ENCODE results near the gene GAS7. TPM values are rescaled to one million over a fixed set of nuclear protein-coding genes. Genes with fewer than 3 reads are reported as not detected.

Gene GAS7
- total RNA-seq, 2 donors from 2014 or later, result 69.0 to 70.8 TPM

- no peaks in the 10 kb centered on the region for H3K9me3 ChIP-seq
- H3K27me3 ChIP-seq (replicated peaks; ENCODE audit: insufficient read depth), result no peaks in the 10 kb centered on the region
- H3K36me3 ChIP-seq, result no peaks in the 10 kb centered on the region
- H3K4me3 ChIP-seq, result no peak overlapping the region
- H3K4me1 ChIP-seq (ENCODE audit: control insufficient read depth in 1 of 2, low read depth in 2 of 2), result no peaks in the 10 kb centered on the region
- no peak overlapping the region for H3K27ac ChIP-seq
- ATAC-seq (ENCODE audit: insufficient number of reproducible peaks, low FRiP score, low read depth) (no peak), DNase-seq (ENCODE audit: low spot score) (no peak)
- TF ChIP-seq, protein P1, sequence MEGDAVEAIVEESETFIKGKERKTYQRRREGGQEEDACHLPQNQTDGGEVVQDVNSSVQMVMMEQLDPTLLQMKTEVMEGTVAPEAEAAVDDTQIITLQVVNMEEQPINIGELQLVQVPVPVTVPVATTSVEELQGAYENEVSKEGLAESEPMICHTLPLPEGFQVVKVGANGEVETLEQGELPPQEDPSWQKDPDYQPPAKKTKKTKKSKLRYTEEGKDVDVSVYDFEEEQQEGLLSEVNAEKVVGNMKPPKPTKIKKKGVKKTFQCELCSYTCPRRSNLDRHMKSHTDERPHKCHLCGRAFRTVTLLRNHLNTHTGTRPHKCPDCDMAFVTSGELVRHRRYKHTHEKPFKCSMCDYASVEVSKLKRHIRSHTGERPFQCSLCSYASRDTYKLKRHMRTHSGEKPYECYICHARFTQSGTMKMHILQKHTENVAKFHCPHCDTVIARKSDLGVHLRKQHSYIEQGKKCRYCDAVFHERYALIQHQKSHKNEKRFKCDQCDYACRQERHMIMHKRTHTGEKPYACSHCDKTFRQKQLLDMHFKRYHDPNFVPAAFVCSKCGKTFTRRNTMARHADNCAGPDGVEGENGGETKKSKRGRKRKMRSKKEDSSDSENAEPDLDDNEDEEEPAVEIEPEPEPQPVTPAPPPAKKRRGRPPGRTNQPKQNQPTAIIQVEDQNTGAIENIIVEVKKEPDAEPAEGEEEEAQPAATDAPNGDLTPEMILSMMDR (IDR thresholded peaks at IDR 0.05), result no peak
These were observed 298.9 kb downstream of the GAS7 start for GRCh38 chr17:9899280-9900043.

DNA sequence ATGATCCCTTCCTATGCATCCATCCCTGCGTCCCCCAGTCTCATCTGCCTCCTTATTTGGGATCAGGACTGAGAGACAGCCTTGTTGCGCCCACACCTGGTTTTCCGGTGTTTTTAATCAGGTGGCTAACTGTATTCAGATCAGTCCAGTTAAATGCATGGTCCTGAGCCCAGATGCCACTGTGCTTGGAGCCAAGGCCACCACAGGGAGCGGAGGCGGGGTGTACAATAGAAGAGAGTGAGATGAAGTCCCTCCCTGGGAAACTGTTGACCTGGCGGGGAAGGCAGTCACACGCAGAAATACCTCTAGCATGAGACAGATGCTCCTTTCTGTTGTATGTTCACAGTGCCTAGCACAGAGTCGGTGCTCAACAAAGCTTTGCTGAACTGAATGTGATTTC is 299.6 kb downstream of the GAS7 start:
- no peak overlapping the region for H3K27ac ChIP-seq
- ATAC-seq (ENCODE audit: insufficient number of reproducible peaks, low FRiP score, low read depth), result no peak

GRCh38 chr17:9897372-9897968 is 300.9 kb downstream of the GAS7 start:
- TF ChIP-seq, protein P1 (IDR thresholded peaks at IDR 0.05), result no peak
- H3K9me3 ChIP-seq, result no peaks in the 10 kb centered on the region
- H3K27me3 ChIP-seq (replicated peaks; ENCODE audit: insufficient read depth), result no peaks in the 10 kb centered on the region
- no peaks in the 10 kb centered on the region for H3K4me1 ChIP-seq (ENCODE audit: control insufficient read depth in 1 of 2, low read depth in 2 of 2)
- ATAC-seq (ENCODE audit: insufficient number of reproducible peaks, low FRiP score, low read depth), result no peak
- H3K36me3 ChIP-seq, result no peaks in the 10 kb centered on the region
- H3K4me3 ChIP-seq, result no peak overlapping the region
- H3K27ac ChIP-seq, result no peak overlapping the region
- DNase-seq (ENCODE audit: low spot score), result no peak

More for the DNA sequence above, 299.6 kb downstream of the GAS7 start:
- H3K4me3 ChIP-seq, result no peak overlapping the region
- no peaks in the 10 kb centered on the region for H3K4me1 ChIP-seq (ENCODE audit: control insufficient read depth in 1 of 2, low read depth in 2 of 2)
- TF ChIP-seq, protein P1 (IDR thresholded peaks at IDR 0.05), result no peak
- no peaks in the 10 kb centered on the region for H3K27me3 ChIP-seq (replicated peaks; ENCODE audit: insufficient read depth)
- no peak for DNase-seq (ENCODE audit: low spot score)
- no peaks in the 10 kb centered on the region for H3K9me3 ChIP-seq
- H3K36me3 ChIP-seq, result no peaks in the 10 kb centered on the region

DNA sequence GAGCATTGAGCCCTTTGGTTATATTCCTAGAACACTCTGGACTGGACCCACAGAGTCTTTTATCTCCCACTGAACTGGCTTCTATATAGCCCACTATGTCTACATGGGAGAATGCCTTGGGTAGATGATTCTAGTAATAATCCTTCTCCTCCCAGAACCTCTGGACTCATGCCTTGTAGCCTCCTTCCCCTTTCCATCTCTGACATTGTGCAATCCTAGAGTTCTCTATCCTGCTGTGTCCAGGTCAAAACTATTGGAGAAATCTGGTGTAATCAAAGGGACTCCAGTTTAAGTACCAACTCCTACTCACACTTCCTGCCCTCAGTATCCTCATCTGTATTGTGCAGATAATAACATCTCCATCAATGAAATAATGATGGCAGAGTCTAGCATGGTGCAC is 302.5 kb downstream of the GAS7 start:
- ATAC-seq (ENCODE audit: insufficient number of reproducible peaks, low FRiP score, low read depth), result no peak
- TF ChIP-seq, protein P1 (IDR thresholded peaks at IDR 0.05), result no peak

DNA sequence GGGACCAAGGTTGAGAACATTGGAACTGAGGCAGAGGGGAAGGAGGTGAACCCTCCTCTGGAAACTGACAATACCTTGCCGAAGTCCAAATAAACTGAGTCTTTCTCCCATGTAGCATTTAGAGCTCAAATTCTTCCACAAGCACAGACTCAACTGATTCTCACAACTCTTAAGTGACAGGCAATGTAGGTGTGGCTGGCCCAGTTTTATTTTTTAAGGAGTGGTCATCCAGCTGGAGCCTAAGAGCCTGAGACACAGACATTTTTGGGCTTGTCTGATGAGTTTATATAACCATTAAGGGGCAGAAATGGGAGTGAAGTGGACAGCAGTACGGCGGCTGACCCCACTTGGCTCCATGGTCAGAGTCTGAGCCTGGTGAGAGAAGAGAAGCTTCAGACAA is 304.2 kb downstream of the GAS7 start:
- H3K9me3 ChIP-seq, result no peaks in the 10 kb centered on the region
- H3K27ac ChIP-seq, result no peak overlapping the region
- TF ChIP-seq, protein P1 (IDR thresholded peaks at IDR 0.05), result no peak
- H3K4me3 ChIP-seq, result no peak overlapping the region
- no peaks in the 10 kb centered on the region for H3K4me1 ChIP-seq (ENCODE audit: control insufficient read depth in 1 of 2, low read depth in 2 of 2)
- DNase-seq (ENCODE audit: low spot score), result no peak
- no peaks in the 10 kb centered on the region for H3K27me3 ChIP-seq (replicated peaks; ENCODE audit: insufficient read depth)
- H3K36me3 ChIP-seq, result no peaks in the 10 kb centered on the region
- ATAC-seq (ENCODE audit: insufficient number of reproducible peaks, low FRiP score, low read depth), result no peak

More for the DNA sequence above, 302.5 kb downstream of the GAS7 start:
- no peaks in the 10 kb centered on the region for H3K36me3 ChIP-seq
- no peaks in the 10 kb centered on the region for H3K27me3 ChIP-seq (replicated peaks; ENCODE audit: insufficient read depth)
- no peaks in the 10 kb centered on the region for H3K9me3 ChIP-seq
- no peaks in the 10 kb centered on the region for H3K4me1 ChIP-seq (ENCODE audit: control insufficient read depth in 1 of 2, low read depth in 2 of 2)
- no peak overlapping the region for H3K4me3 ChIP-seq
- no peak for DNase-seq (ENCODE audit: low spot score)
- no peak overlapping the region for H3K27ac ChIP-seq

All from thoracic aorta (tissue), 2 donors.